CD4-positive, alpha-beta T cell treated with Interleukin-15 for 4 hours (primary cell): ENCODE measurements around the gene RAB7B.

Experiments
- DNase-seq: peaks from one replicate; pipeline ENCODE4 v3.0.0-alpha.2; 2020; ENCODE audit warnings: low spot score

Gene RAB7B

DNA sequence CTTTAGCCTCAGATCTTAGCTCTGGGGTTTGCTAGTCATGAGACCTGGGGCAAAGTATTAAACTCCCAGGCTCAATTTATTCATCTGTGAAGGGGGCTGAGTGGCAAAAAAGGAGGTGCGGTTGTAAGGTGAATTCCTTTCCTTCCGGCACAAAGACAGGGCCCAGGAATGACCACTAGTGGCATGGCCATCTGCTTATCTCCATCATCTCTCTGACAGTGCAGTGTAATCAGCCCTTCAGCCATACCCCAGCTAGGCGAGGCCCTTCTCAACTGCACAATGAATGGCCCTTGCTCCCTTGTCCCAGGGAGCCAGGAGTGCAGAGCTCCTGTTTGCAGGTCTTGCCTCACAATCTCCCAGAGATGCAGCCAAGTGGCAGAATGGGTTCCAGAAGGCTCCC, 54.3 kb downstream of the RAB7B start:
- no peak for DNase-seq

DNA sequence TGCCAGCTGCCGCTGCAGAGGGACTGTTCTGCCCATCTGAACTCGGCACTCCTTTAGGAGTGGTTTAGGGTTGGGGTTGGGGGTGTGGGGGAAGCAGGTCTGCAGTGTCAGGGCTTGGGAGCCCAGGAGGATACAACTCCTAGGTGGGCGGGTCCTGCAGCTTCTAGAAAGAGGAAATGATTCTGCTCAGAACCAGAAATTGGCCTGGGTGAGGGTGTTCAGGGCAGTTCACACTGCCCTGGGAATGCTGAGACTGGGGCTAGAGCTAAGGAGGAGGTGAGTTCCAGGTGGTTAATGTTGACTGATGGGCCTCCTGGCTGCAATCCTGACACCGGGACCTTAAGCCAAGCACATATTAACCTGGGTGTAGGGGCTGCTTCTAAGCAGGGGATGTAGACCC, 55.2 kb downstream of the RAB7B start:
- DNase-seq = no peak

DNA sequence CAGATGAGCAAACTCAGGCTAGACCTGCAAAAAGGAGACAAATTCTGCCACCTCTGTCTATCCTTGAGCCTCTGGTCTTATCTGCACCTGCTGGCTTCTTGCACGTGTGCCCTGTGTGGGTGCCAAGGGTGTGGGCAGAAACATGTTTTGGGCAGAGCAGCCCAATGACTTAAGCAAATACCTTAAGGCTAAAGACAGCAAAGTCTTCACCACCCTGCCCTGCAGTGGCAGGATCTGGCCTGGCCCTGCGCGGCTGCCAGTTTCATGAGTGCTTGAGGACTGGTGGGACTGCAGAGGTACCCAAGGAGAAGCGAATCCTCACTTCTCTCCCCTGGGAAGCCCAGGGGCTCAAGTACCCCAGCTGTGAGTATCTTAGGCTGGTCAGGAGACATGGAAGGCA, 56.2 kb downstream of the RAB7B start:
- DNase-seq = no peak

DNA sequence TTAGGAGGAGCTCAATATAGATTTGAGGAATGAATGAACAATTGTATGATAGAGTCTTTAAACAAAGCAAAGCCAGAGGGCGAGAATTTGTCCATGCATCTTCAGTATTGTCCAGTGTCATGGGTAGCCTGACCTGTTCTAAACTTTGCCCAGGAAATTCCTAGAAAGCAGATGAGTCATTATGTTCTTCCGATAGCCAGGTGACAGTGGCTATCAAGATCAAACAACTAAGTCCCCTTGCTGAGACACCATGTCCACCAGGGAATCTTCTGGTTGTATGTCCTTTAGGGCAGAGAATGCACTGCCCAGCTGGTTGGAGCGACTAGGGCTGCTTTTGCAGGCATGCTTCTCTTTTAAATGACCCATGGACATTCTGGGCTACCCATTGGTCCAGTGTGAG, 58.1 kb downstream of the RAB7B start:
- no peak for DNase-seq

DNA sequence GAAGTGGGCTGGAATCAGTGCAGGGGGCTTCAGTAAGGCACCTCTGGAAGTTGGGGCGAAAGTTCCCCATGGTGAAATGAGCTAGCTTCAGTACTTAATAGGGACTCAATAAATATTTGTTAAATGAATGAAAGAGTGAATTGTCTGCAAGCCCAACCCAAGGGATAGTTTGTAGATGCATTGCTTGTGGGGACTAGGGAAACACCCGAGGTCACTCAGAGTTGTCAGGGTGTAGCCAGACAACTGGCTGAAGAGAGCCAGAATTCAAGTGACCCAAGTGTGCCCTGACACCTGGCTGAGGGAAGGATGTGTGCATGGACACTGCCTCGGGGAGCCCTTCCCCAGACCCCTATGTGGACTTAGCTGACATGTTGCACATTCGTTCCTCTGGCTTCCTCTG, 58.7 kb downstream of the RAB7B start:
- DNase-seq = no peak

- DNase-seq = no peak
These were observed 60.0 kb downstream of the RAB7B start, which contains the start of gene SLC26A9 for GRCh38 chr1:205943245-205943644. Gene SLC26A9, minus strand, starts transcription at chr1:205943456. Its CDS starts 7,636 bp downstream, at chr1:205935820.

GRCh38 chr1:205942631-205943159, 60.5 kb downstream of the RAB7B start:
- no peak for DNase-seq

DNA sequence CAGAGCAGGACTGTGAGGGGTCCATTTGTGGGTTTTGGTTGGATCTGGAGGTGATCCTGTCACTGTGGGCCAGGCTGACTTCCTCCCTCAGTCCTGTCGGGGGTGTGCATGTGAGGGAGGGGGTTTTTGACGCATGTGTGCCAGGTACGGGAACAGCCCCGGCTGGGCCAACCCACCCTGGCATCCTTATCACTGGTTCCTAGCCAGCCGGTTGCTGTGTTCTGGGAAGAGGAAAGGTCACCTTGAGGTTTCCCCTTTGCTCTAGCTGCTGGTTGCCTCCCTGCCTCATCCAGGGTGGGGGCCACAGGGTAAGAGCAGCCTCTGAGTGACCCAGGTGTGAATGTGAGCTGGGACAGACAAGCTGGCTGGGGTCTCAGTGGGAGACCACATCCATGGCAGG, 62.5 kb downstream of the RAB7B start:
- DNase-seq = no peak

DNA sequence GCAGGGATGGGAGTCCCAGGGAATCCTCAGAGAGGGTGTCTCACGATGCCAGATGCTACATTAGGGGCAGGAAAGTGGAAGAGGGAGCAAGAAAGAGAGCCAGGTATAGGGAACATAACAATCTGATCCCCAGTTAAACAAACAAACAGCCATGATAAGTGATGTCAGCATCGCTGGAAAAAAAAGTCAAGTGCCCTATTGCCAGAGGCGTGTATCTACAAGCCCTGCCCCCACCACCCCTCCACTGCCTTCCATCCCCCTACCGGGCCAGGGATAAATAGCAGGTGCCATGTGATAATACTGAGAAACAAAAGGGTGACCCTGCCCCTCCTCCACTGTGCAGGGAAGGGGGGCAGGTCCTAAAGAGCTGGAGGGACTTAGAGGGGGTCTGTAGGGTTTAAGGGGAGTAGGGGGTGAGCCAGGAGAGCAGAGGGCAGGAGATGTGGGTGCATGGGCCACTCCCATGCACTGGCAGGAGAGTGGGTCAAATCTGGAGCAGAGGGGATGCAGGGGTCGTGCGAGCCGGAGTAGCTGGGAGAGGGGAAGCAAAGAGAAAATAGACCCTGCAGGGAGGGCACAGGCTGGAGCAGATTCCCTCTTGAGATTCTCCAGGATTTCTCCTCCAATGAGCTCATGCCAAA, 63.4 kb downstream of the RAB7B start:
- DNase-seq = no peak

GRCh38 chr1:205938682-205939081, 64.5 kb downstream of the RAB7B start:
- no peak for DNase-seq

DNA sequence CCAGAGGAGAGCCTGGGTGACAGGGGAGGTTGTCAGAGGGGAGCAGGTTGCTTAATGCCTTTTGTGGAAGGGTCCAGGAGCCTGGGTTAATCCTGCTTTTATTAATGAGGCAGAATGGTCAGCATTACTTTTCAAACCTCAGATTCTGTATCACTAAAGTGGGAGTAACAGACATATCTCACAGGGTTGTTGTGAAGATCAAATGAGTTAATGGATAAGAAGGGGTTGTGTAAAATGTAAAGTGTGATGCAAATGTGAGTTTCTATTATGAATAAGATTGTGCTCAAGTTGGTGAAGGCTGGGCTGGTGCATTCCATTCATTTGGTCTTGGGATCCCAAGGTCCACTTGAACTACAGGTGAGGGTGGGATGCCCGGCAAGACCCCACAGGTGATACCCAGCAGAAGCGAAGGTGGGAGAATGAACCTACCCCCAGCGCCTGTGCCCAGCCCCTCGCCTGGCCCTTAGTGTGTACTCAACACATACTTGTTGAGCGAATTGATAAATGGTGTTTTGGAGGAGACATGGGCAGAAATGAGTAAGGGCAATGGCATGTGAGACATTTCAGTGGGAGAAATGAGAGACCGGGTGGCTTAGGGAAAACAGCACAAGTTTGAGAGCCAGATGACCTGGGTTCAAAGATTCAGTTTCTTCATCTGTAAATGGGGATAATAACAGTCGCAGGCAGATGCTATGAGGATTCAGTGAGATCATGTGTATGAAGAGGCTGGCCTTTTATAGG, 66.2 kb downstream of the RAB7B start:
- no peak for DNase-seq

DNA sequence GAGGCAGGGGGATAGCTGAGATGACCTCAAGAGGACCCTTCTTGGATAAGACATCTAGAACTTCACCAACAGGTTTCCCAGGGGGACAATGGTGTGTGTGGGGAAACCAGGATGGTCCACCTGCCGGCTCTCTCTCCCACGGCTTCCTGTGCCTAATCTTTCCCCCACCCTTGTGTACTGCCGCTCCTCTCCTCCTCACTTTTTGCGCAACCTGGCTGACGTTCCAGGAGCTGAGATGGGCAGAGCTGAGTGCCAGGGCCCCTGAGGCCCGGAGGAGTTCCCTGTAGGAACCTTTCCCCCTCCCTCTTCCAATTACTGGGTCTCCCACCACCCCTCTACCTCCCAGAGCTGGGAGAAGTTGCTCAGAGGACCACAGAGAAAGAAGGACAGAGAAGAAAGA, 66.9 kb downstream of the RAB7B start:
- no peak for DNase-seq

DNA sequence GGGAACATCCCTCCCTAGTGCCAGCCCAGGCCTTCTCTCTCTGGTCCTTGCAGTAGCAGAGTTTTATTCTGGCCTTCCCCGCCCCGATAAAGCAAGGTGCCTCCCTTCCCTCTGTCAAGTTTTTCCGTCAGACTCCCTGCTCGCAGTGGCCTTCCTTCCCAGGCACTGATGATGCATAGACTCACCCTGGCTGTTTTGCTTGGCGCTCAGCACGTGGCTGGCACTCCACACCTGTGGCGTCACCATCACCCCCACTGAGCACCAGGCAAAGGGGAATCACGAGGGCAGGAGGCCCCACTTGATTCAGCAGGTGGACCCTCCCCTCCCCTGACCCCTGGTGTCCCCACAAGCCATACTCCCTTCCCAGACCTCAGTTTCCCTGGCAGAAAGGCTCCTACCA, 67.3 kb downstream of the RAB7B start:
- no peak for DNase-seq

- no peak for DNase-seq
These were observed 68.4 kb downstream of the RAB7B start for GRCh38 chr1:205934788-205935187.

DNA sequence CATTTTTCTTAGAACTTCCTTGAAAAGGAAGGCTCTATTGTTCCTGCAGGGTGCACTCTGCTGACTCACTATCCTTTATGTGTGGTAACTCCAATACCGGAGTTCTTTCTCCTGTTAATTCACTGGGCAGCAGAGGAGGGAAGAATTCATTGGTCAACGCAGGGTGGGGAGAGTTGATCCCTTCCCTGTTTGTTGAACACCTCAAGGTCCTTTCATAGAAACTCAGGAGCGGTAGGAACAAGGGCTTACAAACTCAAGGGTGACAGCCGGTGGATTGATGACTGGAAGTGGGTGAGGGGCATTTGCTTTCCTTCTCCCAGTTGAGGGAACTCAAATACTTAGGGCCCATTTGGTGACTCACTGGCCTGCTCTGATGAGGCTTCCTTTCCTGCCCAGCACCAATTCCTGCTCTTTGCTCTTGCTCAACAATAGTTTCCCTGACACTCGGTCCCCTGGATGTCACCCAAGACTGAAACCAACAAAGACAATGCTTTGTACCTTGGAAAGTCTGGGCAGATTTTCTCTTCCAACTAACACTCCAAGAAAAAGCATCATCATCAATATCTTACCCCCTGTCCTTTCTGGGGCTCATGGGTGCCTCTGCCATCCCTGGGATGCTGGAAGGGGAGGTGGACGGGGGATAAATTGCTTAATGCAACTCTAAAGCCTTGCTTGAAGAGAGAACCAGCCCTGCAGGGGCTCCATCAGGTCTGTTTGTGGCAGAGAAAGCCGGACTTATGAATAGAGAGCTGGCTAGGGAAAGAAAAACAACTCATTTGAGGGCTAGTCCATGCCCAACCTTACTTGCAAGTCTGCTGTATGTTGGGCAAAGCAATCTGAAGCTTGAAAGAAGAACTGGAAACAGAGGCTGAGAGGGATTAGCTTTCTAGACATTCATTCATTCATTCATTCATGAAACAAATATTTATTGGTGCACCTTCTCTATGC, 69.2 kb downstream of the RAB7B start:
- no peak for DNase-seq

DNA sequence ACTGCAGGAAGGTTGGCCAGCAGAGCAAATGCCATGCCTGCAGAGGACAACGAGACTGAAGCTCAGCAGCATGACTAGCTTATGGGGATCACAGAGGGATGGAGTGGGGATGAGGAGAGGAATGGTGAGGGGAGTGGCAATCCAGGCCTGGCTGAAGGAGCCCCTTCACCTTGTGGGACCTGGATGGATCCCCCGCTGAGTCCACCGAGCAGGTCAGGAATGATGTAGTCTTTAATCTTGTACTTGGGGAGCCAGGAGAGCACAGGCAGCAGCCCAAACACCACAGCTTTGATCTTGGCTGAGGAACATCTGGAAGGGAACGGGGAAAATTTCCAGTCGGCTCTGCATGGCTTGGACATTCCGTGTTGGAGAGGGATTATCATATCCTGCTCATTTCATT, 70.4 kb downstream of the RAB7B start:
- DNase-seq = no peak

GRCh38 chr1:205930799-205931281, 72.4 kb downstream of the RAB7B start:
- no peak for DNase-seq

- no peak for DNase-seq
These were observed 73.0 kb downstream of the RAB7B start for GRCh38 chr1:205930195-205930577.

- DNase-seq = no peak
These were observed 73.5 kb downstream of the RAB7B start for GRCh38 chr1:205929496-205930194.

DNA sequence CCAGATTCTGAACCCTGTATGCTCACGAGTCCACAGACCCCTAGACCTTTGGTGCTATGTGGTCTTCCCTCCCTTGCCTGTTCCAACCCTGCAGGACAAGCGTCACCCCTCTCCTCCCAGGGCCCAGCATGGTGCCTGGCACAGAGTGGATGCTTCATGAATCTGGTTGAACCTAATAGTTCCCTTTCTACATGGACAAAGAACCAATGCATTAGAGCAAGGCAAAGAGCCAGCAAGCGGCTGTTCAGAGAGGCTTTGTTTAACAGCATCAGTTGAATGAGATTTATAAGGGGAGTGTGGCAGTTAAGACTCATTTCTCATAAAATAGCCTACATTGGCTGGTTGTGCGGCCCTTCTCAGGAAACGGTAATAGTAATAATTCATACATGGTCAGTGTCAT, 74.9 kb downstream of the RAB7B start:
- no peak for DNase-seq

DNA sequence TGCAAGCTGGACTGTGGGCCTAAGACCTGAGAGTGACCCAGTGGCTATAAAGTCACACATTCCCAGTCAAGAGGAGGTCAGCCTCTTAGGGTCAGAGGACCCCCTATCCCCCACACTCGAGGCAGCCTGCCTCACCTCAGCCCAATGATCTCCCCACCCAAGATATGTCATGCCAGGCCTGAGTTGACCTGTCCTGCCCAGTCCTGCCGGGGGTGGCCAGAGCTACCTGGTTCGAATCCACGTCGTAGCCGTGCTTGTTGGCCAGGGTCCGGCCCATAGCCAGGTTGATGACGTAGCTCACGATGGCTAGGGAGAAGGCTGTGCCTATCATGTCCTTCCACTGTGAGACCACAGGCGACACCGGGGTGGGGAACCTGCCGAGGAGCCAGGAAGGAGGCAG, 75.5 kb downstream of the RAB7B start:
- DNase-seq = no peak

GRCh38 chr1:205927247-205927646, 75.9 kb downstream of the RAB7B start:
- no peak for DNase-seq
